ENCODE data around the gene LRMDA.
"Not testable (repeated sequence)": the region's sequence is repeated elsewhere in the genome, so short reads cannot be mapped to it uniquely, and the experiment has no call there.

LRMDA gene

DNA sequence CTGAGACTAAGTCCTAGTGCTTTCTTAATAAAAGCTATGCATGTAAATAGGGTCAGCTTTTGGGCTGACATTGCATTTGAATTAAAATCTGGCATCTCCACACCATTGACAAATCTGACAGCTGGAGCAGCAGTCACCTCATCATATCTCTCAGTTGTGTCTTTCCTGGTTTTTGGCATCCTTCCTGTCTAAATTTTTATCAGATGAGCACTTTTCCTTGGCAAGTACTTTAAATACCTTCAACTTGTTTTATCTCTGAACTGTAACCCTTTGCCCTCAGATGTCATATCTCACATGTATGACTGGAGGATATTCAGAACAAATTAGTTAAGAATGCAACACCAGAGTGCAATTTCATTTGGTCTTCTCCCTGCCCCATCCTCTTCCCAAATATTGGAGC is 1066.2 kb downstream of the LRMDA start:
- no peak for DNase-seq

DNA sequence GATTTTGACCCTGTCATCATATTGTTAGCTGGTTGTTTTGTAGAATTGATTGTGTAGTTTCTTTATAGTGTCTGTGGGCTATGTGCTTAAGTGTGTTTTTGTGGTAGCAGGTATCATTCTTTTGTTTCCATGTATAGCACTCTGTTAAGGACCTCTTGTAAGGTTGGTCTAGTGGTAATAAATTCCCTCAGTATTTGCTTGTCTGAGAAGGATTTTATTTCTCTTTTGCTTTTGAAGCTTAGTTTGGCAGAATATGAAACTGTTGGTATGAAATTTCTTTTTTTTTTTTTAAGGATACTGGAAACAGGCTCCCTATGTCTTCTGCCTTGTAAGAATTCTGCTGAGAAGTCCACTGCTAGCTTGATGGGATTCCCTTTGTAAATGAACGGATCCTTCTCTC is 1073.4 kb downstream of the LRMDA start:
- DNase-seq, result no peak

DNA sequence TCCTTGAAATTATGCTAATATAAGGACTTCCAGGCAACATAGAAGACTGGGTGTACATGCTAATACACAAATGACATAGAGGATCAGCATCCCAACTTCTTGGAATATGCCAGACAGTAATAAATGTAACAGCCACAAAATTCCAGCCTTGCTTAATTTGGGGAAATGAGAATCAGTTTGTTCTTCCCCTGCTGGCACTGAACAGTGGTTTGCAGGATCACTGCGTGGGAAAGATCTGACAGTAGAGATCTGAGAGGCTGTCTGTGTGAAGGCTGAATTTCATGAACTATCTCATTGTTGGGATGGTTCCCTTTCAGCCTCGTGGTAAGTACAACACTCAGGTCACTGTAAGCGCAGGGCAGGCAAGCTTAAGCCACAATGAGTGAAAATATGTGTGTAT is 1078.0 kb downstream of the LRMDA start:
- DNase-seq, result no peak

DNA sequence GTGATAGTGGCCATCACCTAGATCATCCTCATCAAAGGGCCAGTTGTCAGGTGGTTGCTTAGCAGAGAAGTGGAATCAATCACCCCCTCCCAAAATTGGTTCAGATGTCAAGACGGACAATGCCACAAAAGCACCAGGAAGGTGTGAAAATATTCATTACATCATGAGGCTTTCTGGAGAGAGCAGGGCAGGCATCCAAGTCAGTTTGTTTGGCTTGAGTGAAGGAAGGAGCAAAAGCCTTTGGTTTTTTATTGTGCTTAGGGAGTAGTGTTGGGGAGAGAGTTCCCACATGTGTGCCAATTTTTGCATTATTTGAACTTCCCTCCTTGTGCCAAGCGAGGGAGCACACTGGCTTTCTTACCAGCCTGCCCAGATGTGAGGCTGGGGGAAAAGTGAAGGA is 1082.9 kb downstream of the LRMDA start:
- no peak for DNase-seq

GRCh38 chr10:76514869-76515268 is 1083.4 kb downstream of the LRMDA start:
- no peak for DNase-seq

GRCh38 chr10:76522547-76522946 is 1091.1 kb downstream of the LRMDA start:
- DNase-seq, result no peak

GRCh38 chr10:76523246-76523645 is 1091.8 kb downstream of the LRMDA start:
- DNase-seq, result no peak

GRCh38 chr10:76523791-76524351 is 1092.4 kb downstream of the LRMDA start:
- no peak for DNase-seq

DNA sequence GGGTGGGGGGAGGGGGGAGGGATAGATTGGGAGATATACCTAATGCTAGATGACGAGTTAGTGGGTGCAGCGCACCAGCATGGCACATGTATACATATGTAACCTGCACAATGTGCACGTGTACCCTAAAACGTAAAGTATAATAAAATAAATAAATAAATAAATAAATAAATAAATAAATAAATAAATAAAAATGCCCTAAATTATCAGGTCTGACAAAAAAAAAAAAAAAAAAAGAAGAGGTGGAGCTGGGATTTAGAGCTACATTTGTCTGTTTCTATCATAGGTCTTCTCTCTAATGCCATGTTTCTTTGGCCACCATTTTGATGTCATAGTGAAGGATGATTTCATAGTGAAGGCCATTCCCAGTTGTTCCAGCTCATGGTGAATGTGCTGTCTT is 1095.4 kb downstream of the LRMDA start:
- DNase-seq, result not testable (repeated sequence)

DNA sequence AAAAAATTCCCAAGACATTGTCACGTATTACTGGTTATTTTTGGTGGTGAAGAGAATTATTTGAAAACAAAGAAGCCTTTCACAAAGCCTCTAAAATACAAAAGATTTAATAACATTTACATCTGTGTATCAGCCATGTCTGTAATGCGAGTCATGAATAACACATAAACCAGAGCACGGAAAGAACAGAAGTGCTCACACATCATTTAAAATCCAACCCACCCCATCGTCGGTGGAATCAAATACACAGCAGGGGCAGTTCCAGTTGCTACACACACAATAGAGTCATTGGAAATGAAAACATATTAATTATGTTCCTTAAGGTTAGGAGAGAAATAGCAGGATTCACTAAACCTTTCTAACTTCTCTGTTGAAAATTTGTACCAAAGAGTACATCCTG is 1108.9 kb downstream of the LRMDA start:
- no peak for DNase-seq

- no peak for DNase-seq
These were observed 1109.4 kb downstream of the LRMDA start for GRCh38 chr10:76540786-76541185.

GRCh38 chr10:76541852-76542251 is 1110.4 kb downstream of the LRMDA start:
- DNase-seq, result no peak

- DNase-seq, result no peak
These were observed 1111.0 kb downstream of the LRMDA start for GRCh38 chr10:76542307-76542930.

DNA sequence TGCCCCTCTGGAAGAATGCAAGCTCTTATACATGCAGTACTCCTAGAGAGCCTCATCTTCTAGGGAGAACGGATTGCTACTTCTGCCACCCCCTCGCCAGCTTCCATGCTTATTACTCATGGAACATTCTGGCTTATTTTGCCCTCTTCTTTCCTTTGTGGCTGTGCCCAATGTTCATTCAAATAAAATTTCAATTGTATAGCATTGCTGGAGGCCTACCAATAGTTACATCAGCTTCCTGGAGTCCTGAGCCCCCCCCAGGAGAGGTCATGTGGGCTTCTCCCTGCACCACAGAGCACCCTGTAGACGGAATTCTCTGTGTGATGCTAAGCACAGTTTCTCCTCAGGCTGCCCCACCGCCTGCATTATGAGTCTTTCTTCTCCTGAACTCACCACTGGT is 1112.2 kb downstream of the LRMDA start:
- no peak for DNase-seq

- DNase-seq, result no peak
These were observed 1113.4 kb downstream of the LRMDA start for GRCh38 chr10:76544789-76545188.

DNA sequence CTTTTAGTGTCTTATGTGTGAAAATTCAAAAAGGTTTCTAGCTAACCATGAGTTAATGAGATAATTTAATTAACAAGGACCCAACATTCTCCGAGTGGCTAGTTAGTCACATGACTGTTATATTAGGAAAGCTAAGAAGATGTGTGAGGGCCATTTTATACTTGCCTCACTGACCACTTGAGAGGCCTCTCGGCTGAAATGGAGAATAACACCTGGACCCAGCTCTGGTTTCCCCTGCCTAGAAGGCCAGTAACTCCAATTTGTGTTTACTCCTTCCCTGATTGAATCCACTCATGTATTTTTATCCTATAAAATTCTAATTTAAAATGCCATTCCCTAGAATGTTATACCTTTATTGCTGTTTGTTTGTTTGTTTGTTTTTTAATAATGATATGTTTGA is 1115.0 kb downstream of the LRMDA start:
- peak; percentile 2 for DNase-seq

- peak; percentile 31 for DNase-seq
These were observed 1116.0 kb downstream of the LRMDA start for GRCh38 chr10:76547352-76547972.

DNA sequence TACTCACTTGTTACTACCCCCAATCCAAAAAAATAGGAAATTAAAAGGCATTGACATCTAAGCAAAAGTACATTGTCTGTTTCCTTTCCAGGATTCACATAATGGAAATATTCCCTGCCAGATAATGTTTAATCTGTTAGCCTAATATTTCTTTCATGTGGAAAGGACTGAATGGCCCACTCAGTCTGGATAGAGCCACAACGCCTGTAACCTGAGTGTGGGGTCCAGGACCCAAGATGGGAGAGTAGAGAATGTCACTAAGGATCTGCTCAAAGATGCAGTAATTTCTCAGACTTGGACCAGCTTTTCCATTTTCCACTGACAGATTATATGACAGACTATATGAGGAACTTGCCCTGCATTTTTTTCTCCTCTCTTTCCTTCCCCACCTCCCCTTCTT is 1117.3 kb downstream of the LRMDA start:
- no peak for DNase-seq

DNA sequence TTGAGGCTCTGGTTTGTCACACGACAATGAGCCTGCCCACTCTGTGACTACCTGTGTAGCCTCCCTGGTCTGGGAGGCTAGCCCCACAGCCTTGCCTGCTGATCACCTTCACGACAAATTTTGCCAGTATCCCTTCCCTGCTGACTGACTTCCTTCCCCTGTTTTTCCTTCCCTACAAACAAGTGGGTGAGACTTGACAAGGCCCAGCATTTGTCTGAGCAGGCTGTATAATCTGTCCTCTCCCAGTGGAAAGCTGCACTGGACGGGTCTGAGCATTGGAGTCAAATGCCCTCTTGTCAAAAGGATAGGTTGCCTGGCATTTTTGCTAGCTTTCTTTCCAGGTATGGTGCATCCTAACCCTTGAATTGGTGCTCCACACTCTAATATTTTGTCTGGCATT is 1117.7 kb downstream of the LRMDA start:
- no peak for DNase-seq

DNA sequence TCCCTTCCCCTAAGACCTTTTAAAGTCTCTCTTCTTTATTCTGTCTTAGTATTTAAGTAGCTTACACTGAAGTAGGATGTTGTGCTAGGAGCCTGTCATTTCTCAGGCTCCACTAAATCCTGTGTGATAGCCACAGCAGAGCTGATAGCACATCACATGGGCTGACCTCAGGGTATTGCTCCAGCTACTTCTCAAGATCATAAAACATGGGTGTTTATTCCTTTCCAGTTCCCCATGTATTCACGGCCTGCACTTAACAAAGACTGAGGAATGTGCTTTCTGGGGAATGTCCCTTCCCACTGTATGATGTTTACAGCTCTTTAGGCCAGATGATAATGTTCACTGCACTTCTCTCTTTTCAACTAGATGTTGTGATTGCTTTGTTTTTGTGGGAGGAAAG is 1119.4 kb downstream of the LRMDA start:
- no peak for DNase-seq

- DNase-seq, result no peak
These were observed 1120.9 kb downstream of the LRMDA start for GRCh38 chr10:76552091-76552873.

GRCh38 chr10:76553263-76554032 is 1122.0 kb downstream of the LRMDA start:
- no peak for DNase-seq

DNA sequence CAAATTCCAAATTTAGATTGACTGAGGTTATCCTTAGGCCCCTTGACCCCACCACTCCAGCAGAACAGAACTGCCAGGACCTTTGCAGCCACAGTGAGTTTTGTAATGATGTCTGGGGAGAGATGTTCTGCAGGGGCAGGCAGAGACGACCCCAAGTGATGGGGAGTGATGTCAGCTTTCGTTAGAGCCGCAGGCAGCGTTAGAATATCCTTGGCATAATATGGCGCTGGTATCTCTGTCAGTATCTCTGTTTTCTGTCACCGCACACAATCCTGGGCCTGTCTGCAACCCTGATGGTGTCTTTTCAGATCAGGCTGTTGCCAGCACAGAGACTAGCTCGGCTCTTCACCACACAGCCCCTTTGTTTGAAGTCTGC is 1122.6 kb downstream of the LRMDA start:
- no peak for DNase-seq

Data from NCI-H187 treated with DMSO at 0.1 percent for 48 hours (cell line).